GM18498 (cell line): ENCODE measurements around the gene CLCN7.

Source experiments
- ATAC-seq: cut with Tn5 transposase; IDR thresholded peaks from one replicate; pipeline ENCODE4 v1.9.1; 2021; ENCODE audit warnings: mild to moderate bottlenecking, moderate library complexity; ENCODE audit not compliant: unreplicated experiment

CLCN7 gene, protein sequence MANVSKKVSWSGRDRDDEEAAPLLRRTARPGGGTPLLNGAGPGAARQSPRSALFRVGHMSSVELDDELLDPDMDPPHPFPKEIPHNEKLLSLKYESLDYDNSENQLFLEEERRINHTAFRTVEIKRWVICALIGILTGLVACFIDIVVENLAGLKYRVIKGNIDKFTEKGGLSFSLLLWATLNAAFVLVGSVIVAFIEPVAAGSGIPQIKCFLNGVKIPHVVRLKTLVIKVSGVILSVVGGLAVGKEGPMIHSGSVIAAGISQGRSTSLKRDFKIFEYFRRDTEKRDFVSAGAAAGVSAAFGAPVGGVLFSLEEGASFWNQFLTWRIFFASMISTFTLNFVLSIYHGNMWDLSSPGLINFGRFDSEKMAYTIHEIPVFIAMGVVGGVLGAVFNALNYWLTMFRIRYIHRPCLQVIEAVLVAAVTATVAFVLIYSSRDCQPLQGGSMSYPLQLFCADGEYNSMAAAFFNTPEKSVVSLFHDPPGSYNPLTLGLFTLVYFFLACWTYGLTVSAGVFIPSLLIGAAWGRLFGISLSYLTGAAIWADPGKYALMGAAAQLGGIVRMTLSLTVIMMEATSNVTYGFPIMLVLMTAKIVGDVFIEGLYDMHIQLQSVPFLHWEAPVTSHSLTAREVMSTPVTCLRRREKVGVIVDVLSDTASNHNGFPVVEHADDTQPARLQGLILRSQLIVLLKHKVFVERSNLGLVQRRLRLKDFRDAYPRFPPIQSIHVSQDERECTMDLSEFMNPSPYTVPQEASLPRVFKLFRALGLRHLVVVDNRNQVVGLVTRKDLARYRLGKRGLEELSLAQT

DNA sequence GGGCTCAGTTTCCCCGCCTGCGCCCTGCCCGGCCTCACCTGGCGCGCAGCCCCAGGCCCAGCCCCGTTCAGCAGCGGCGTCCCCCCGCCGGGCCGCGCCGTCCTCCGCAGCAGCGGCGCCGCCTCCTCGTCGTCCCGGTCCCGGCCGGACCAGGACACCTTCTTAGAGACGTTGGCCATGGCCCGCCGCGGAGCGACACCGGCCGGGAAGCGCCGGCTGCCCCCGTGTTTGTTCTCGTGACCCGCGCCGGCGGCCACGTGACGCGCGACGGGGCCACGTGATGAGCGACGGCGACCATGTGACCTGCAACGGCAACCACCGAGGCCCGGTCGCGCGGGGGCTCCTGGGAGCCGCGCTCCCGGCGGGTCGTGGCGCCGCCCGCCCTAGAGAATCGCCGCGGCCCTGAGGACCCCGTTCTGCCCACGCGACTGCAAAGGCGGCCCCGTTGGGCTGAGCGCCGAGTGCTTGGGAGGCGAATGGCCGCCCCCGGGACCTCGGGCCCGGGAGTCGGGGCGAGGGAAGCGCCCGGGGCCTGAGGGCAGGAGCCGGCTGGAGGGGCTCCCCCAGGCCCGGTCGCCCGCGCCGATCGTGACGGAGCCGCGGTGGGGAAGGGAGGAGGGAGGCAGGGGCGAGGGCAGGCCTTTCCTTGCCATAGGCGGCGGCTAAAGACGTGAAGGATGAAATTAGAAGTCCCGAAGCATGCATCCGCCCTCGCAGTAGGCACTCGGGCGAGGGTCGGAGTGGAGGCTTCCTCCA lies at the start of gene CLCN7:
Gene CLCN7 (minus strand): TSS at position 233 of the 756 bp plus-strand sequence. CDS start 54 bp downstream, at position 179.
- ATAC-seq: peak; percentile 86

DNA sequence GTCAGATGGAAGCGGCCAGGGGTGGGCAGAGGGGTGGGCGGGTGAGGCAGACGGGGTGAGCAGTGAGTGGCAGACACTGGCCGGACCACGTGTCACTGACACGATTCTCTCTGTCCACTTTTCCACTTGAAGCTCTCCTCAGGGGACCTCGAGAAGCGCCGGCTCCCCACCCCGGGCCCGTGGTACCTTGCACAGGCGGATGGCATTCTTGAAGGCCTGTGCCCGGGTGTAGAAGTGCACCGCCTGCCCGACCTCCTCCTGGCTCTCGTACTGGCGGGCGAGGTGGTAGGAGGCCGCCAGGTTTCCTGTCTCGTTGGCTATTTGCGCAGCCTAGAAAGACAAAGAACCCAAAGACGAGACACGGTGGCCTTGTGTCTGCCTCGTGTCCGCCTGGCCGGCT lies 49.5 kb upstream of the CLCN7 start:
- no peak for ATAC-seq

DNA sequence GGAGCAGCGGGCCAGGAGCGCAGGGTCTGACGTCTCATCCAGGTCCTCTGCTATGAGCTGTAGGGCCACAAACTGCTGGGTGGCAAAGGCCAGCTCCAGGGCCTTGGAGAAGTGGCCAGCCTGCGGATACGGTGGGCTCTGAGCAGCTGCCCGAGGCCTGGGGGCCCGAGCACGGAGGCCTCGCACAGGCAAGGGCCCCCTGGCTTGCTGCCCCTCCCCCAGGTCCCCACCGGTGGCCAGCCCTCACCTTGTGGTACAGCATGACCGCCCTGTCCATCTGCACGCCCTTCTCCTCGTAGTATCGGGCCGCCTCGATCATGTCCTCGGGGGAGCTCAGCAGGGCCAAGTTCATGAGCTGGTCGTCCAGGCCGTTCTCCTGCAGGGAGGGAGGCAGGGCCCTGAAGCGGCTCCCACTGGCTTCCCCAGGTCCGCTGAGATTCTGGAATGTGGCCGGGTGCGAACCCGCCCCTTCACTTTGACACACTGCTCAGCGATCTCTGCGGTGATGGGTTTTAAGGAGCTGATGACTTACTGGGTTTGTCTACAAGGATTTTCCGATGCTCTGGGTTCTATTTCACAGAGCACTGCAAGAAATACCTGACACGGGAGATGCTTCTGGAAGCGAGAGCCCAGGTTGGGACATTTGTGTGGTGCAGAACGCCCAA lies 48.9 kb upstream of the CLCN7 start:
- ATAC-seq: no peak

DNA sequence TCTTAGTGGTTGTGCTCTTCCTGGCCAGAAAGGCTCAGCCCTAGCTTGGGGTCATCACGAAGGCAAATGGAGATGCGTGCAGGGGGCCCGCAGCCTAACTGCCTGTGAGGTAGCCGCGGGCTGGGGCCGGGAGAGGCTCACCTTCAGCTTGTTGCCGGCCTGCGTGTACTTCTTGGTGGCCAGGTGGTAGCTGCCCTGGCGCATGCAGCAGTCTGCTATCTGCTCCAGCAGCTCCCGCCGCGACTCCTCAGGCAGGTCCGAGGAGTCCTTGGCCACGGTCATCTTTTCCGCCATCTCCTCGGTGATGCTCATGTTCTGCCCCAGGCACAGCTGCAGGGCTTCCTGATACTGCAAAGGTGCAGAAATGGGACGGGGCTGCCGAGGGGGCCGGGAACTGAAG lies 45.6 kb upstream of the CLCN7 start:
- no peak for ATAC-seq

DNA sequence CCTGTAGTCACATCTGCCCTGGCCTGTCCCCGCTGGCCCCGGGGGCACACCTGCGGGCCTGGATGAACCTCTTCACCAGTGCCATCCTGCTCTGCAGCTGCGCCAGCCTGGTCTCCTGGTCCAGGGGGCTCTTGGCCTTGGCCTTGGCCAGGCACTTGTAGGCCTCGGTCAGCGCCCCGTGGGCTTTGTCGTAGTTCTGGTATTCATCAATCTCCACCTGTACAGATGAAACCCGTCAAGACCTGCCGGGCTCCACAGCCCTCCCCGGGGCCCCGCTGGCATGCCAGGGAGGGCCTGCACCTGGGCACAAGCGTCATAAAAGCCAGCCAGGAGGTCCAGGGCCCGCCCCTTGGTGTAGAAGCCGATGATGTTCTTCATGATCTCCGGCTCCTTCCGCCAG lies 45.0 kb upstream of the CLCN7 start:
- ATAC-seq: no peak

DNA sequence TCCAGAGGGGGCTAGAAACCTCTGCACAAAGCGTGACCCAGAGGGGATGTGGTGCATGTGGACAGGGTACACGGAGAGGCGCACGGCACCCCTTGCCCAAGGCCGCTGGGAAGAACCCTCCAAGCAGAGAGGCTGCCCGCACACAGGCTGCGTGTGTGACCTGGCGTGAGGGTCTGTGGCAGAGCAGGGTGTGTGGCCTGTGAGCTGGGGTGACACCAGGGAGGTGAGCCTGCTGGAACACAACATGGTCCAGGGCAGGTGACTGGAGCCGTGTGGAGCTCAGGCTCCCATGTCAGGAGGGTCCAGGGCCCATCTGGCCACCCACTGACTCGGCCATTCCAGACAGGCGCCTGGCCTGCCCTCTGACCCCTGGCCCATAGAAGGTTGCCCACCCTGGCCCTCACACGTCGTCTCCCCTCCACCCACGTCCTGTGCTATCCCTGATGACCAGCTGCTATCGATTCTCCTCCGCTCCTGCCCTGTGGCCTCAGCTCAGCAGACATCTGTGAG lies 43.9 kb upstream of the CLCN7 start:
- ATAC-seq: no peak

DNA sequence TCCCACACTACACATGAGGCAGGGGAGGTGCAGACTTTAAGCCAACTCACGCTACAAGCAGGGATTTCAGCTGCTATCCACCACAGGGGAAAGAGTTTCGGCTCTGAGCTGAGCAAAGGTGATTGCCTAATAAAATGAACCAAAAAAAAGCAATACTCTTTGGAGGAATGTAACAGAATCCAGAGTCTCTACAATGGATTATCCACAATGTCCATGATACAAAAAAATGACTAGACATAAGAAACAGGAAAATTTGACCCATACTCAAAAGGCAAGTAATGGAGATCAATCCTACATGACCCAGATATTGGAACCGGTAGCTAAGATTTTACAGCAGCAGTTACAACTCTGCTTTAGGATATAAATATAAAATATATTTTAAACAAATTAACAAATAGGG lies 39.7 kb upstream of the CLCN7 start:
- no peak for ATAC-seq

DNA sequence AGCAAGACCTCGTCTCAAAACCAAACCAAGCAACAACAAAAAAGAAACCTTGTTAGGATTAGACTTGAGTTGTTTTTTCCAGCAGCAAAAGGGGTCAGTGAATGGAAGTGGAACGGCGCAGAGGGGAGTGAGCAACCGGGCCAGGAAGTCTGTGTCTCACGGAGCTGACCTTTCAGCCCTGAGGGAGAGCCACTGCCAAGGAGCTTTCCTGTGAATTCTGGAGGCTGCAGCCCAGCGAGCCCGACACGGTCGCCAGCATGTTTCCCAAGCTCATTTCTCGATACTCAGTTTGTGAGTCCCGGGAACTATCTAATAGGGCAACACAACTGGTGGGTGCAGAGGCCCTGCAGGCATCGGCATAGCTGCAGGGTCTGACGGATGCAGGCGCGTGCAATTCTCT lies 37.9 kb upstream of the CLCN7 start:
- no peak for ATAC-seq

DNA sequence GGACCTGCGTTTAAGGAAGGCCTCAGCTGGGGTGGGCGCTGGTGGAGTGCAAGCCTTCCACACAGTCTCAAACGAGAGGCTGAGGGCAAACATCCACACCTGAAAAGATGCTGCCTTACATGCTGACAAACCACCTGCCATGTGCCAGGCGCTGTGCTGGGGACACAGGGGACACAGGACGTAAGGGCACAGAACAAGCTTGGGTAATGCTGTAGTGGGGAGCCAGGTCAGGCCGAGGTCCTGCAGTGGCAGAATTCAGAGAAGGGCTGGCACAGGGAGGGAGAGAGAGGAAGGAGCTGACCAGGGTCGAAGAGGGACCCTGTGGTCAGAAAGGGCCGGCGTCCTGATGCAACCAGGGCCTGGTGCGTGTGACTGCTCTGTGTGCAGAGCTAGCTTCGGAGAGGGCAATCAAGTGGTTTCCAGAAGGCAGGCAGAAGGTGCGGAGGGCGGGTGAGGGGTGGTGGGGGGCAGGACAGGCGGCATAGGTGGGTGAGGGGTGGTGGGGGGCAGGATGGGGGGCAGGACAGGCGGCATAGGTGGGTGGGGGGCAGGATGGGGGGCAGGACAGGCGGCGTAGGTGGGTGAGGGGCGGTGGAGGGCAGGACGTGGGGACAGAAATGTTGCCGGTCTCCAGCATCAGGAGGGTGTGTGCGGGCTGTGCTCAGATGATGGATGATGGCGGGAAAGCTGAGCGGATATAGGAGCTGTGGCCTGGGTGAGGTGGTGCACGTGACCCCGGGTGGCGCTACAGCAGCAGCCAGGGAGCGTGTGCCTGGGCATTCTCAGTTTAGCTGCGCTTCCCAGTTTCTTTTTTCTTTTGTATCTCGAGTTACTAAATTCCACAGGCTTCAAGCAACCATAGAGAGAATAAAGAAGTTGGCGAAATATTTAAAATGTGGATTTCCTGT lies 37.1 kb upstream of the CLCN7 start:
- ATAC-seq: no peak

DNA sequence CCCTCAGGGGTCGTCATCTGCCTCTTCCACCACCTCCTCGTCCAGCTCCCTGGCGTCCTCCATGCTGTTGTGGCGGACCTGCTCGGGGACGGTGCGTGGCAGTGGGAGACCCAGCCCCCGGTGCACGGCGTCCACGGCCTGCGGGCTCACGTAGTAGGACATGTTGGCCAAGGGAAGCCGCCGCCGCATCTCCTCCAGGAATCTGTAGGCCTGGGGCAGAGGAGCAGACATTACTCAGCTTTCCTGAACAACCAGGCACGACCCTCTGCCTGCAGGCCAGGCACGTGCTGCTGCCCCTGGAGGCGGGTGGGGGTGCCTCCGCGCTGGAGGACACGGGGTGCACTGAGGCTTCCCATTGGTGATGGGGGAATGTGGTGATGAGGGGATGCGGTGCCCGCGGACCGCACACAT lies 36.1 kb upstream of the CLCN7 start:
- ATAC-seq: no peak

DNA sequence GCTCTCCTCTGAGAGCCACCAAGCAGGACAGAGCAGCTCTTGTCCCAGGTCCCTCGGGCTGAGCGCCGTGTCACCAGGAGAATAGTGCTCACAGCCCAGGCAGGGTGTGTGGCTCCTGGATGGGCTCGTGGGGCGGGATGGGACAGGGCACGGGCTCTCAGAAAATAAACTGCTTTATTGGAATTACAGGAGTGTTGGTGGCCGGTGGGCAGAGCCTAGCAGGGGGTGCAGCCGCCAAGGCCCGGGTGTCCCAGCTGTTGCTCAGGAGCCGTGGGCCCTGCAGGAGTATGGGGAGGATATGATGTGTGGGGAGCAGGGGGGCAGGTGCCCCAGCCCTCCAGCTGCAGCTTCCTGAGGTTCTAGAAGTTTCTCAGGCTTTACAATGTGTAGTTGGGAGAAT lies 35.4 kb upstream of the CLCN7 start:
- no peak for ATAC-seq

DNA sequence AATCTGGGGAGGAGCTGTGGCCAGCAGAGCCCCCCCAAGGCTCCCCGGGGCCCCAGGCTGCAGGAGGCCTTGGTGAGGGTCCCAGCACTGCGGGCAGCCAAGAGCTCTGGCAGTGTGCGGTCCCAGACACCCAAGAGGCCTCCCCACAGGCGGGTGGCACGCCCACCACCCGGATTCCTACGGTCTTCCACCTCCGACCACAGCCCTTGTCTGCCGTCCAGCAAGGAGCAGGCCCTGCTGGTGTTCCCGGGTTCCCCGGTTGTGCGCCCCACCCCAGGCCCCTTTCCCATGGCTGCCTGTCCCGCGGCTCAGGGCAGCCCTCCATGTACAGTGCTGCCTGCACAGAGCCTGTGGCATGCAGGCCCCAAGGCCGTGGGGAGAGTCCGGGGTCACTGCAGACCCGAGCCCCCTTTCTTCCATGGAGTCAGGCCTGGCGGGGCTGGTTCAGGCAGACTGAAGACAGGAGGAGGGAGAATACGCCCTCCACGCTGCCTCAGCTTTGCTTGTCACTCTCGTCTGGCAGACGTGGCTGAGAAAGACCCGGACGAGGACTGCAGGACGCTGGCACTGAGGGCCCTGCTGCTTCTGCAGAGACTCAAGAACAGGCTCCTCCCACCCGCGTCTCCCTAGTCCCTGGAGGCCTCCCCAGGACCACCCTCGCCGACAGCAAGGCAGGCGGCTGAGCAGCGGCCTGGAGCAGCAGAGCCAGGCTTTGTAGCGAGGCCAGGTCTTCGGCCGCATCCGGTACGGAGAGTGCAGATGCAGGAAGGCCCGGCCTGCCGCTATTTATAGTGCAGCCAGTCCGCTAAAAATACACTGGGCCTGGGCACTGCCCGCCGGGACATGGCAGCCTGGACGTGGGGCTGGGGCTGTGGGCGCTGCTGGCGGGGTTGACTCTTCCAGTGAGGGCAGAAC lies 34.7 kb upstream of the CLCN7 start:
- no peak for ATAC-seq

DNA sequence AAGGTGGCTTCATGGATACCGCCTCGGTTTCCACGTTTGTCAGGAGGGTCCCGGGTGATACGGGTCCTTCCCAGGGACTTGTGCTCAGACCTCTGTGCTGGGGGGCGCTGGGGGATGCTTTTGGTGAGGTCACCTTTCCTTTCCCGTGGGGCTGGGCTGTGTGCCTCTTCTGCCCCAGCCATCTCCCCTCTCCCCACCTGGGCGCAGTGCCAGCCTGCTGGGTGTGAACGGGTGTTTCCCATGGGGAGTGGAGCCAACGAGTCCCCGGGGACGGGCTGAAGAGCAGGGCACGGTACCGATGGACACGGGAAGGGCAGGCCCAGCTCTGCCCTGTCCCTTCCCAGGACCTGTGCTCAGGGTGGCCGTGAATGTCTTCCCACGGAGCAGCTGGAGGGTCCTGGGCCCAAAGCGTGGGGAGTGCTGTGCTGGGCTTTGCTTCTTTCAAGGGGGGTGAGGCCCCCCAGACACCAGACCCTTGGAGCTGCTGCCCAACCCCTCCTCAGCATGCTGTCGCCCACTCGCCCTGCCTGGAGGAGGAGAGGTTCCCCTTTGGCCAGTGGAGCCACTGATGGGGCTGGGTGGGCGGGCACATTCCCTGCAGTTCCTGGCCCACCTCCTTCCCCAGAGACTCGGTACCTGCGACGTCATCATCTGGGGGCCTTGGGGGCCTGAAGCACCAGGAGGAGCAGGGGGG lies 33.8 kb upstream of the CLCN7 start:
- ATAC-seq: no peak

DNA sequence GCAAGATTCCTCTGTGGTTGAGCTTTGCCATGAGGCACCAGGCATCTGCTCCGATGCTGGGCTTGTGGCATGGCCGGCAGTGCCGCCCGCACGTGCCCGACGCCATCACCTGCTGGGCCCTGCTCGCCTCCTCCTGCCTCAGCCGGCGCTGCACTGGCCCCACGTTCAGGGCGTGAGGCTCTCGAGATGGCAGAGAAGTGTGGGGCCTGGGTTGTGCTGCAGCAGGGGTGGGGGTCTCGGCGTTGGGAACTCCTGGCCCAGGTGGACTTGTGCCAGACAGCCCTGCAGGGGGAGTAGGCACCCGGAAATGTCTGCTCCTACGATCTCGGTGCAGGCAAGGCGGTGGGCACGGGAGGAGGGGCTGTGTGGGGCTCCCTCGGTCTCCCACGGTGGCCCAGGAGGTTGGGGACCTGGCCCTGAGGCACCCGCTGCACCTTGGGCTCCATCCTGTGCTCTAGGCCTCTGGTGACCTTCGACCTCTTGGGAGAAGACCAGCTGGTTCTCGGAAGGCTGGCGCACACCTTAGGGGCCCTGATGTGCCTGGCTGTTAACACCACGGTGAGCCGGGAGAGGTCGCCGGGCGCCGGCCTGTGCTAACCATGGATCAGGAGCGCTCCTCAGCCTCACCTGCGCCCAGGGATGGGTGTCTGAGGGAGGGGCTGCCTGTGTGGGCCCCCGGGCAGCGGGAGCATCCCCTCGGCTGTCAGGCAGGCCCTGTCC lies 31.8 kb upstream of the CLCN7 start:
- no peak for ATAC-seq

DNA sequence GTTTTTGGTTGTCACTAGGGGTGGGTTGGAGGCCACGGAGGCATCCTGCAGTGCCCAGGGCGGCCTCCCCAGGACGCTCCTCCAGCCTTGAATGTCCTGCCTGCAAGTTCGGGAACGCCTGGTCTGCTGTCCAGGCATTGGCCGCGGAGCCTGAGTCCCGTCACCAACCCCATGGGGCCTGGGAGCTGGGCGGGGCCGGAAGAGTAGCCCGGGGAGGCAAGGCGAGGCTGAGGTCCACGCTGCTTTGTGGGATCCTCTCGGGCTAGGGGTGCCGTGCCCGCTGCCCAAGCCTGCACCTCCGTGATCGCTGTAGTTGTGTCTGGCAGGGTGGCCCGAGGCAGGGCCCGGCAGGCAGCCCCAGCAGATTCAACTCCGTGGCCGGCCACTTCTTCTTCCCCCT lies 31.1 kb upstream of the CLCN7 start:
- no peak for ATAC-seq

DNA sequence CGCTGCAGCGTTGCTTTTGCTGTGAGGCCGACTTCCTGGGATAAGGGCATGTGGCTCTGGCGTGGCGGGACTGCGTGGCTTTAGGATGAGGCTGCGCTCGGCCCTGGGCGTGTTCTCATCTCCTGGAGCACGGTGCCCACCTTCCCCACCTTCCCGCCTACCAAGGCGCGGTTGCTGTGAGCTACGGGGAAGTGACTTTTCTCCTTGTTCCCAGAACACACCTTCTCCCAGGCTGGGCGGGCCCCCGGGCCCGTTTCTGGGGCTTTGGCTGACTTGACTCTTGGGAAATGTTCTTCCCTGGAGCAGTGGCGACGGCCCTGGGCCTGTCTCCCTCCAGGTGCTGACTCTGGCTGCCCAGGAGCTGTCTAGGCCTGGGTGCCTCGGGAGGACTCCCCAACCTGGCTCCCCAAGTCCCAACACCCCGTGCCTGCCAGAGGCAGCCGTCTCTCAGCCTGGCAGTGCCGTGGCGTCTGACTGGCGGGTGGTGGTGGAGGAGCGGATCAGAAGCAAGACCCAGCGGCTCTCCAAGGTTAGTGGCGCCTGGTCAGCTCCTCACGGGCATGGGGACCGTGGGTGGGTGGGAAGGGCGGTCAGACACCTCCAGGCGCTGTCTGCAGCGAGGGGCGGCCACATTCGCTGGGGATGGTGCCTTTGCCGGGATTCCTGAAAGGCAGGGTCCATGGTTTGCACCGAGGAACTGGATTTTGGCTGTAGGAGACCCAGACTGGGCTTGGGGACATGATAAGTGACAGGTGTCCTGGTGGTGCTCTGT lies 30.4 kb upstream of the CLCN7 start:
- no peak for ATAC-seq
